HepG2 (cell line): ENCODE results near the gene OR2K2. TPM values are rescaled to one million over a fixed set of nuclear protein-coding genes. Genes with fewer than 3 reads are reported as not detected.
A peak's percentile ranks its signal among the peaks of the same experiment; 100 is the strongest.

Experiments used
- ATAC-seq: fragments of 200-7000 bp; cut with Tn5 transposase; 3 replicates; pipeline ENCODE4 v1.9.1; 2020; ENCODE audit warnings: mild to moderate bottlenecking, moderate library complexity
- BruUV-seq: library from RNA; stranded (reverse); fragments of 400-500 nt; replicated peaks from 2 replicates; lab custom pipeline; 2021; lab: Mats Ljungman, UMichigan
- CTCF ChIA-PET: fragments of 300-600 bp; formaldehyde crosslinking; extraction: SDS; loops from one replicate; lab custom pipeline; 2021; ENCODE audit warnings: low total read pairs, inconsistent platforms, low intra/inter-chr PET ratio; lab: Yijun Ruan, JAX
- POLR2A ChIA-PET: fragments of 350-600 bp; sonication (Branson Sonifier 250); formaldehyde crosslinking; loops from one replicate; lab custom pipeline; 2020; ENCODE audit warnings: antibody characterized with exemption, inconsistent platforms; lab: Yijun Ruan, JAX
- DNase-seq: peaks from one replicate; pipeline ENCODE4 v3.0.0-alpha.2; 2015; ENCODE audit warnings: low spot score
- FAIRE-seq: peaks from 3 replicates; lab custom pipeline; 2011; peaks lifted over from hg19 to GRCh38; lab: Jason Lieb, UNC
- H2AFZ ChIP-seq: one replicate; pipeline ENCODE4 v1.6.1; 2011; ENCODE audit warnings: low read length, inconsistent platforms
- H3K27ac ChIP-seq: fragments of 300-600 bp; 3 replicates; pipeline ENCODE4 v1.8.0; 2011; ENCODE audit warnings: mixed run types, mild to moderate bottlenecking, mixed read lengths, low read length, inconsistent platforms; ENCODE audit not compliant: insufficient read depth; ENCODE audit errors: extremely low read length
- H3K27me3 ChIP-seq, 2 experiments: fragments of 200-600 bp in 1 of 2; 2 replicates in 1 of 2; 3 replicates in 1 of 2; pipeline versions ENCODE4 v1.6.0 to v1.8.0; 2011; ENCODE audit warnings: low read length in 2 of 2, mild to moderate bottlenecking in 2 of 2, moderate library complexity in 2 of 2, inconsistent platforms in 1 of 2; ENCODE audit not compliant: insufficient read depth in 2 of 2, control insufficient read depth in 1 of 2
- H3K36me3 ChIP-seq, 2 experiments: fragments of 200-600 bp in 1 of 2; replicated peaks in 1 of 2; 2 replicates in 1 of 2; 3 replicates in 1 of 2; pipeline versions ENCODE4 v1.5.1 to v1.8.0; 2011; ENCODE audit warnings: low read length in 2 of 2, inconsistent platforms in 1 of 2; ENCODE audit not compliant: insufficient read depth in 2 of 2, control insufficient read depth in 1 of 2
- H3K4me1 ChIP-seq: 2 replicates; pipeline ENCODE4 v1.5.1; 2012; ENCODE audit warnings: low read length, inconsistent platforms; ENCODE audit not compliant: insufficient read depth
- H3K4me2 ChIP-seq: 2 replicates; pipeline ENCODE4 v1.6.0; 2011; ENCODE audit warnings: low read depth, low read length, inconsistent platforms
- H3K4me3 ChIP-seq, 3 experiments: fragments of 200-600 bp in 1 of 3; sonication (generic), shearing (Covaris generic) in 1 of 3; replicated peaks in 1 of 3; 2 replicates each; pipeline ENCODE4 v1.5.1; 2011 to 2016; ENCODE audit warnings: low read length in 3 of 3, inconsistent platforms in 2 of 3, low read depth in 2 of 3, mild to moderate bottlenecking in 2 of 3, control low read depth in 1 of 3, mixed read lengths in 1 of 3; ENCODE audit not compliant: insufficient read depth in 1 of 3
- H3K79me2 ChIP-seq: one replicate; pipeline ENCODE4 v1.6.1; 2011; ENCODE audit warnings: low read length, inconsistent platforms; ENCODE audit not compliant: insufficient read depth
- H3K9ac ChIP-seq: 2 replicates; pipeline ENCODE4 v1.6.0; 2011; ENCODE audit warnings: mild to moderate bottlenecking, low read depth, low read length, inconsistent platforms; ENCODE audit not compliant: insufficient read depth
- H3K9me3 ChIP-seq: 2 replicates; pipeline ENCODE4 v1.5.1; 2012; ENCODE audit warnings: mild to moderate bottlenecking, low read length
- H4K20me1 ChIP-seq: 2 replicates; pipeline ENCODE4 v1.6.0; 2011; ENCODE audit warnings: inconsistent platforms, mild to moderate bottlenecking, low read length, moderate library complexity; ENCODE audit not compliant: insufficient read depth
- FOXO1 ChIP-seq: sonication (generic); formaldehyde crosslinking; IDR thresholded peaks from 2 replicates; pipeline ENCODE4 v1.4.0; 2020; ENCODE audit warnings: missing genetic modification reagents
- GLI4 ChIP-seq: sonication (generic); formaldehyde crosslinking; IDR thresholded peaks from 2 replicates; pipeline ENCODE4 v1.5.1; 2020; ENCODE audit warnings: missing genetic modification reagents, mild to moderate bottlenecking, moderate library complexity, borderline replicate concordance
- IRF9 ChIP-seq: sonication (generic); formaldehyde crosslinking; IDR thresholded peaks from 2 replicates; pipeline ENCODE4 v1.8.0; 2022; ENCODE audit warnings: missing genetic modification reagents, mild to moderate bottlenecking, borderline replicate concordance
- NR2F2 ChIP-seq: IDR thresholded peaks from 2 replicates; pipeline ENCODE4 v1.6.1; 2012; ENCODE audit warnings: low read depth, inconsistent platforms, borderline replicate concordance
- TRIM22 ChIP-seq: fragments of 450-650 bp; IDR thresholded peaks from 2 replicates; pipeline ENCODE4 v1.6.1; 2017
- ZNF557 ChIP-seq: sonication (generic); formaldehyde crosslinking; IDR thresholded peaks from 2 replicates; pipeline ENCODE4 v1.4.0; 2020; ENCODE audit warnings: missing genetic modification reagents
- ZNF652 ChIP-seq: IDR thresholded peaks from 2 replicates; pipeline ENCODE4 v1.6.1; 2016; ENCODE audit warnings: low read depth, borderline replicate concordance
- ZNF83 ChIP-seq: sonication (generic); formaldehyde crosslinking; IDR thresholded peaks from 2 replicates; pipeline ENCODE4 v1.4.0; 2020; ENCODE audit warnings: missing genetic modification reagents, mild to moderate bottlenecking, borderline replicate concordance
- ZNF841 ChIP-seq: sonication (generic); formaldehyde crosslinking; IDR thresholded peaks from 2 replicates; pipeline ENCODE4 v1.8.1; 2023; ENCODE audit warnings: missing genetic modification reagents, borderline replicate concordance
- ZNF879 ChIP-seq: sonication (generic); formaldehyde crosslinking; IDR thresholded peaks from 2 replicates; pipeline ENCODE4 v1.8.1; 2023; ENCODE audit warnings: missing genetic modification reagents
- ZSCAN31 ChIP-seq: sonication (generic); formaldehyde crosslinking; IDR thresholded peaks from 2 replicates; pipeline ENCODE4 v1.5.0; 2020; ENCODE audit warnings: low read depth, mild to moderate bottlenecking, missing genetic modification reagents
- in situ Hi-C: cut with HindIII; loops from 2 replicates; pipeline ENCODE4 v1.10.0; 2017; ENCODE audit warnings: low pct_unique_long_range_greater_than_20kb; ENCODE audit not compliant: extremely low pct_ligation_motif_present
- intact Hi-C: fragments of 100-400 bp; cut with micrococcal nuclease; formaldehyde crosslinking; loops from one replicate; pipeline ENCODE4 v1.10.0; 2022; ENCODE audit not compliant: unreplicated experiment
- polyA plus RNA-seq, 8 experiments: library from polyadenylated mRNA; depleted of rRNA in 3 of 8; stranded (reverse) in 7 of 8; unstranded in 1 of 8; fragments of >200 nt; fragmentation: Illumina TruSeq in 4 of 8; extraction: Trizol in 4 of 8; gene quantifications; 2 replicates each; pipeline versions ENCODE4 v1.2.1 to v1.2.3, GENCODE V29; 2011 to 2016; ENCODE audit warnings: low read depth in 4 of 8, missing spikeins in 1 of 8, mixed read lengths in 1 of 8; ENCODE audit not compliant: insufficient read depth in 1 of 8
- total RNA-seq, 5 experiments: library from RNA; depleted of rRNA; stranded (reverse); fragments of >200 nt; fragmentation: Illumina TruSeq; extraction: Trizol; gene quantifications; 2 replicates each; pipeline ENCODE4 v1.2.3, GENCODE V29; 2016; ENCODE audit warnings: low read depth in 1 of 5

The OR2K2 gene
- total and polyA plus RNA-seq, 2 of the 13 experiments (the other 11 are each of a cell fraction or from before 2014, with no cell fraction given), result not detected

- TF ChIP-seq FOXO1, result peak; percentile 47; the same call in 1 of the 2 replicates
These were observed 22.5 kb upstream of the OR2K2 start (continued) for GRCh38 chr9:111352545-111352944.

- Histone ChIP-seq H3K4me2 (no peak overlapping the region), H4K20me1 (no peaks in the 10 kb centered on the region), H3K4me1 (peaks cover 40% of the 10 kb centered on the region), H3K27ac (no peak overlapping the region), H3K9ac (no peak overlapping the region), H3K36me3 (no peaks in the 10 kb centered on the region), H3K9me3 (no peaks in the 10 kb centered on the region), H2AFZ (no peak overlapping the region), H3K27me3 (peaks cover 0 to 15% of the 10 kb centered on the region in 2 experiments; a peak in 4 of 5 replicates), H3K79me2 (no peaks in the 10 kb centered on the region), H3K4me3 (no peak overlapping the region)
- FAIRE-seq (no peak), ATAC-seq (no peak), DNase-seq (no peak)
- ChIA-PET POLR2A (no interaction called here), CTCF (no interaction called here)
- intact Hi-C loops (no loop called here), in situ Hi-C loops (no loop called here)
- BruUV-seq, result no TSS peak
- no peak for TF ChIP-seq IRF9 (CRISPR knock-in tag)
- TF ChIP-seq ZNF879 (CRISPR knock-in tag), result no peak
- TF ChIP-seq ZNF841 (CRISPR knock-in tag), result no peak
- no peak for TF ChIP-seq ZNF557 (CRISPR knock-in tag)
- TF ChIP-seq ZNF83 (CRISPR knock-in tag), result no peak
- no peak for TF ChIP-seq ZNF652
- no peak for TF ChIP-seq TRIM22
- TF ChIP-seq ZSCAN31 (CRISPR knock-in tag), result no peak
- no peak for TF ChIP-seq NR2F2
- no peak for TF ChIP-seq GLI4 (CRISPR knock-in tag)
These were observed 20.5 kb upstream of the OR2K2 start for GRCh38 chr9:111350556-111350955.
